Effector memory CD8-positive, alpha-beta T cell (primary cell): ENCODE results near the gene GSS.
"Not testable (repeated sequence)": the region's sequence is repeated elsewhere in the genome, so short reads cannot be mapped to it uniquely, and the experiment has no call there.

Source experiments
- ATAC-seq: fragments of 150-1000 bp; cut with Tn5 transposase; replicated peaks from 2 replicates; pipeline ENCODE4 v1.10.0; 2021; ENCODE audit warnings: mild to moderate bottlenecking, moderate library complexity
- DNase-seq, 3 experiments: peaks; one replicate each; pipeline ENCODE4 v3.0.0; 2021
- H3K27ac Mint-ChIP-seq, 2 donors: one replicate each; pipeline ENCODE4 v1.8.0; 2022; ENCODE audit warnings: mild to moderate bottlenecking in 2 of 2, mixed read lengths in 2 of 2, moderate library complexity in 2 of 2
- H3K27me3 Mint-ChIP-seq, 2 donors: one replicate each; pipeline ENCODE4 v1.8.0; 2022; ENCODE audit warnings: mixed read lengths in 2 of 2
- H3K36me3 Mint-ChIP-seq: one replicate; pipeline ENCODE4 v1.8.0; 2022; ENCODE audit warnings: mild to moderate bottlenecking, moderate library complexity, mixed read lengths; ENCODE audit not compliant: insufficient read depth
- H3K4me1 Mint-ChIP-seq, 2 donors: one replicate each; pipeline ENCODE4 v1.8.0; 2022; ENCODE audit warnings: low read depth in 2 of 2, mixed read lengths in 2 of 2
- H3K4me3 Mint-ChIP-seq, 2 donors: one replicate each; pipeline ENCODE4 v1.8.0; 2022; ENCODE audit warnings: mild to moderate bottlenecking in 2 of 2, mixed read lengths in 2 of 2, moderate library complexity in 2 of 2
- H3K9me3 Mint-ChIP-seq, 2 donors: one replicate each; pipeline ENCODE4 v1.8.0; 2022; ENCODE audit warnings: mixed read lengths in 2 of 2

GSS gene

GRCh38 chr20:34886122-34886521, 69.5 kb downstream of the GSS start:
- ATAC-seq (no peak), DNase-seq (no peak)
- no peak overlapping the region for H3K4me3 Mint-ChIP-seq
- H3K4me1 Mint-ChIP-seq: no peaks in the 10 kb centered on the region
- H3K27ac Mint-ChIP-seq: no peak overlapping the region
- no peaks in the 10 kb centered on the region for H3K27me3 Mint-ChIP-seq
- no peaks in the 10 kb centered on the region for H3K9me3 Mint-ChIP-seq
- H3K36me3 Mint-ChIP-seq: no peaks in the 10 kb centered on the region

DNA sequence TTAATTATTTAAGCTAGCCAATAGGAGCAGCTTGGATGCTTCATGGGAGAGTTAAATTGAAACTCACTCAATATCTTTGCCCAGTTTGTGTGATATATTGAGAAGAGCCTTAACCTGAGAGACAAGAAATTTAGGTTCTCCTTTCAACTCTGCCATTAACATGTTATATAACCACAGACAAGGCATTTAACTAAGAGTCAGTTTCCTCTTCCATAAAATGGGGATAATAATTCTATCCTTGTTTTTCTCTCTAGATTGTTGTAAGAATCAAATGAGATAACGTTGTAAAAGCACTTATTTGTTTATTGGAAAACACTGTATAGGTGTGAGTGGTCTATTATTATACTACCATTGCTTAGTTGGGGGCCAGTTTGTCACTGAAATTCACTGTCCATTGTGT, 71.3 kb downstream of the GSS start:
- Mint-ChIP-seq H3K27me3 (no peaks in the 10 kb centered on the region), H3K4me1 (peaks cover 1 to 2% of the 10 kb centered on the region in 2 donors), H3K4me3 (no peak overlapping the region), H3K36me3 (no peaks in the 10 kb centered on the region), H3K9me3 (no peaks in the 10 kb centered on the region), H3K27ac (no peak overlapping the region)
- DNase-seq (no peak), ATAC-seq (no peak)

- no peak overlapping the region for H3K4me3 Mint-ChIP-seq
These were observed 71.8 kb downstream of the GSS start for GRCh38 chr20:34883809-34884208.

GRCh38 chr20:34883087-34883688, 72.4 kb downstream of the GSS start:
- Mint-ChIP-seq H3K36me3 (no peaks in the 10 kb centered on the region), H3K4me1 (peaks cover 2 to 3% of the 10 kb centered on the region in 2 donors), H3K27me3 (no peaks in the 10 kb centered on the region), H3K4me3 (no peak overlapping the region), H3K27ac (no peak overlapping the region), H3K9me3 (no peaks in the 10 kb centered on the region)
- DNase-seq (no peak), ATAC-seq (no peak)

More at GRCh38 chr20:34883809-34884208, 71.8 kb downstream of the GSS start:
- Mint-ChIP-seq H3K9me3 (no peaks in the 10 kb centered on the region), H3K36me3 (no peaks in the 10 kb centered on the region), H3K4me1 (peaks cover 2 to 3% of the 10 kb centered on the region in 2 donors), H3K27me3 (no peaks in the 10 kb centered on the region), H3K27ac (no peak overlapping the region)
- DNase-seq: no peak
- ATAC-seq: no peak

DNA sequence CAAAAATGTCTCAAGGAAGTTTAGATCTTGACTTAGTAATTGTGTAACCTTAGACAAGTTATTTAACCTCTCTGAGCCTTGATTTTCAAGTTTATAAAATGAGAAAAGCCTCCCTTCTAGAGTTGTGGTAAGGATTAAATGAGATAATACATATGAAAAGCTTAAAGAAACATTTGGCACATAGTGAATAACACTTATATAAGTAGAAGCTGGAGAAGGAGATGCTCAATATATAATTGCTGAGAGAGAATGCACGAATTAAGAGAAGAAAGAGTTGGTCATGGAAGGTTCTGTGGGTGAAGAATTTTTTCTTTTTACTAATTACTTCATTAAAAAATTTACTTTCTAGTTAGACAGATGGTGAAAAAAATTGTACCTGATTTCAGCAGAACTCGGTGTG, 73.9 kb downstream of the GSS start:
- H3K4me3 Mint-ChIP-seq: no peak overlapping the region
- DNase-seq: no peak
- ATAC-seq: no peak
- peaks cover 5 to 10% of the 10 kb centered on the region in 2 donors for H3K4me1 Mint-ChIP-seq
- no peak overlapping the region for H3K27ac Mint-ChIP-seq
- no peaks in the 10 kb centered on the region for H3K9me3 Mint-ChIP-seq
- no peaks in the 10 kb centered on the region for H3K27me3 Mint-ChIP-seq
- H3K36me3 Mint-ChIP-seq: no peaks in the 10 kb centered on the region

- not testable (repeated sequence) for ATAC-seq, H3K27me3 Mint-ChIP-seq, H3K9me3 Mint-ChIP-seq, H3K36me3 Mint-ChIP-seq, H3K27ac Mint-ChIP-seq, H3K4me3 Mint-ChIP-seq, DNase-seq
- peaks cover 8 to 14% of the 10 kb centered on the region in 2 donors for H3K4me1 Mint-ChIP-seq
These were observed 74.6 kb downstream of the GSS start for GRCh38 chr20:34880971-34881370.

GRCh38 chr20:34880215-34880850, 75.3 kb downstream of the GSS start:
- no peak overlapping the region for H3K27ac Mint-ChIP-seq

More at GRCh38 chr20:34880215-34880850, 75.3 kb downstream of the GSS start:
- DNase-seq (no peak), ATAC-seq (no peak)
- H3K27me3 Mint-ChIP-seq: no peaks in the 10 kb centered on the region
- H3K9me3 Mint-ChIP-seq: no peaks in the 10 kb centered on the region
- no peak overlapping the region for H3K4me3 Mint-ChIP-seq
- H3K4me1 Mint-ChIP-seq: peaks cover 8 to 19% of the 10 kb centered on the region in 2 donors
- peaks cover 4% of the 10 kb centered on the region for H3K36me3 Mint-ChIP-seq
